Measurements from ENCODE around the gene MED12L.

The MED12L gene

GRCh38 chr3:151423091-151423490 lies 337.6 kb downstream of the MED12L start:
- Histone ChIP-seq H3K27ac (ENCODE audit: low read depth, low read length) (no peak overlapping the region), H3K4me3 (ENCODE audit: low read depth in 1 of 5, low read length in 5 of 5) (no peak overlapping the region), H3K4me1 (ENCODE audit: control insufficient read depth in 5 of 5, insufficient read depth in 5 of 5, low read length in 5 of 5) (no peaks in the 10 kb centered on the region), H3K9ac (ENCODE audit: low read length in 5 of 5) (no peak overlapping the region), H3K27me3 (ENCODE audit: control insufficient read depth in 5 of 5, insufficient read depth in 4 of 5, low read length in 5 of 5) (no peaks in the 10 kb centered on the region), H3K9me3 (ENCODE audit: control insufficient read depth in 5 of 5, low read length in 5 of 5) (no peaks in the 10 kb centered on the region), H3K36me3 (ENCODE audit: control insufficient read depth in 5 of 5, insufficient read depth in 5 of 5, low read length in 5 of 5) (no peaks in the 10 kb centered on the region)

GRCh38 chr3:151425627-151426340 lies 340.3 kb downstream of the MED12L start:
- no peak overlapping the region for H3K4me3 ChIP-seq (ENCODE audit: low read depth in 1 of 5, low read length in 5 of 5)
- H3K27me3 ChIP-seq (ENCODE audit: control insufficient read depth in 5 of 5, insufficient read depth in 4 of 5, low read length in 5 of 5), result no peaks in the 10 kb centered on the region
- H3K4me1 ChIP-seq (ENCODE audit: control insufficient read depth in 5 of 5, insufficient read depth in 5 of 5, low read length in 5 of 5), result no peaks in the 10 kb centered on the region
- no peak overlapping the region for H3K27ac ChIP-seq (ENCODE audit: low read depth, low read length)
- no peak overlapping the region for H3K9ac ChIP-seq (ENCODE audit: low read length in 5 of 5)
- H3K36me3 ChIP-seq (ENCODE audit: control insufficient read depth in 5 of 5, insufficient read depth in 5 of 5, low read length in 5 of 5), result no peaks in the 10 kb centered on the region
- H3K9me3 ChIP-seq (ENCODE audit: control insufficient read depth in 5 of 5, low read length in 5 of 5), result no peaks in the 10 kb centered on the region

DNA sequence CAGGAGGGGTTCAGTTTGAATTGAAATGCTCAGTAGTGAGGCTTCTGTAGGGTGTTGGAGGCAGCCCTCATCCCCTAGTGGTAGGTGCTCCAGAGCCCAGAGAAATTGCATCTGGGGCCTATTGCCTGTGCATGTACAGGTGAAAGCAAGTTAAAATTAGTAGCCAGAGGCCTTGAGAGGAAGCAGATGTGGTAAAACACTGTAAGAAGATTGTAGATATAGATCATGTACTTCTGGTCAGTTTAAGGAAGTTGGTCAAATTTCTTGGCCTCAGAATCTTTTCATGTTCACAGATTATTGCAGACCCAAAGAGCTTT lies 340.8 kb downstream of the MED12L start:
- Histone ChIP-seq H3K4me3 (ENCODE audit: low read depth in 1 of 5, low read length in 5 of 5) (no peak overlapping the region), H3K27ac (ENCODE audit: low read depth, low read length) (no peak overlapping the region), H3K27me3 (ENCODE audit: control insufficient read depth in 5 of 5, insufficient read depth in 4 of 5, low read length in 5 of 5) (no peaks in the 10 kb centered on the region), H3K4me1 (ENCODE audit: control insufficient read depth in 5 of 5, insufficient read depth in 5 of 5, low read length in 5 of 5) (no peaks in the 10 kb centered on the region), H3K9me3 (ENCODE audit: control insufficient read depth in 5 of 5, low read length in 5 of 5) (no peaks in the 10 kb centered on the region), H3K36me3 (ENCODE audit: control insufficient read depth in 5 of 5, insufficient read depth in 5 of 5, low read length in 5 of 5) (no peaks in the 10 kb centered on the region), H3K9ac (ENCODE audit: low read length in 5 of 5) (no peak overlapping the region)

DNA sequence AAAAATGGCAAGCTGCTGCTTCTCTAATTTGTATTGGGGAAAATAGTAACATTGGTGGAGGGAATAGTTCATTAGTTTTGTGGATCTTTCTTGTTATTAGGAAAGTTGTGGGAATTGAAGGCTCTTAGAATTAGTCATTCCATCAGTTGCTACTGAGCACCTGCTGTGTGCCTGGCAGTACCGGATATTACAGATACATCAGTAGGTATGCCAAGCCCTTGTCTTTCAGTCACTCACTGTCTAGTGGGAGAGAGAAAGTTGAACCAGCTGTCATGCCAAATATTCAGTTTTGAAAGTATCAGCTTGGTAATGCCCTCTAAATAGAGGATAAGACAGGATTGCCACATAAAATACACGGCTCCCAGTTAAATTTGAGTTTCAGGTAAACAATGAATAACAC lies 342.9 kb downstream of the MED12L start:
- H3K27me3 ChIP-seq (ENCODE audit: control insufficient read depth in 5 of 5, insufficient read depth in 4 of 5, low read length in 5 of 5), result no peaks in the 10 kb centered on the region
- no peaks in the 10 kb centered on the region for H3K36me3 ChIP-seq (ENCODE audit: control insufficient read depth in 5 of 5, insufficient read depth in 5 of 5, low read length in 5 of 5)
- no peaks in the 10 kb centered on the region for H3K4me1 ChIP-seq (ENCODE audit: control insufficient read depth in 5 of 5, insufficient read depth in 5 of 5, low read length in 5 of 5)
- no peak overlapping the region for H3K4me3 ChIP-seq (ENCODE audit: low read depth in 1 of 5, low read length in 5 of 5)
- H3K9me3 ChIP-seq (ENCODE audit: control insufficient read depth in 5 of 5, low read length in 5 of 5), result no peaks in the 10 kb centered on the region
- no peak overlapping the region for H3K27ac ChIP-seq (ENCODE audit: low read depth, low read length)
- H3K9ac ChIP-seq (ENCODE audit: low read length in 5 of 5), result no peak overlapping the region

DNA sequence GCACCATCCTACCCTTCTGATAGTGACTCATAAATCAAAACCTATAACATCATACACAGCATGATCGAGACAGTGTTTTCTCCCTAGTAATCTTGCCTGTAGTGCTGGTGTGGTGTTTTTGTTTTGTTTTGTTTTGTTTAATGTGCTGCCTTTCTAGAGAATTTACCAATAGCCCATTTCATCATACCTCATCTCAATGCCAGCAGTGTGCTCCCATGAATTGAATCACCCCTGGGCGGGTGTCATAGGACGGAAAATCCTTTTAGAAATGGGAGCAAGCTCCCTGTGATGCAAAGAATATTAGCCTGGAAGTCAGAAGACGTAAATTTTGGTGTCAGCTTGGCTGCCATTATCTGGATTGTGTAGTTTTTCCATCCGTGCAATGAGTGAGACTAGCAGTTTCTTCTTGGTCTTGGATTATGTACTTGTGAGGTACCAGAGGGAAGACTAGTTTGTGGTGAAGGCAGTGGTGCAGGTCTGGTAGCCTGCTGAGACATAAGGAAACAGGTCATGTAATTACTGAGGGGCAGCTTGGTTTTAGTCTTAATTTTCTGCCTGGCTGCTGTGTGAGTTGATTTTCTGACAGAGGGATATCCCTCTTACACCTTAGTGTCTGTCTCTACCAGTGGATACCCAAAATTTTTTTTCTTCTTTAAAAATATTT lies 345.5 kb downstream of the MED12L start:
- Histone ChIP-seq H3K9ac (ENCODE audit: low read length in 5 of 5) (no peak overlapping the region), H3K4me1 (ENCODE audit: control insufficient read depth in 5 of 5, insufficient read depth in 5 of 5, low read length in 5 of 5) (no peaks in the 10 kb centered on the region), H3K27me3 (ENCODE audit: control insufficient read depth in 5 of 5, insufficient read depth in 4 of 5, low read length in 5 of 5) (no peaks in the 10 kb centered on the region), H3K36me3 (ENCODE audit: control insufficient read depth in 5 of 5, insufficient read depth in 5 of 5, low read length in 5 of 5) (no peaks in the 10 kb centered on the region), H3K4me3 (ENCODE audit: low read depth in 1 of 5, low read length in 5 of 5) (no peak overlapping the region), H3K9me3 (ENCODE audit: control insufficient read depth in 5 of 5, low read length in 5 of 5) (no peaks in the 10 kb centered on the region), H3K27ac (ENCODE audit: low read depth, low read length) (no peak overlapping the region)

DNA sequence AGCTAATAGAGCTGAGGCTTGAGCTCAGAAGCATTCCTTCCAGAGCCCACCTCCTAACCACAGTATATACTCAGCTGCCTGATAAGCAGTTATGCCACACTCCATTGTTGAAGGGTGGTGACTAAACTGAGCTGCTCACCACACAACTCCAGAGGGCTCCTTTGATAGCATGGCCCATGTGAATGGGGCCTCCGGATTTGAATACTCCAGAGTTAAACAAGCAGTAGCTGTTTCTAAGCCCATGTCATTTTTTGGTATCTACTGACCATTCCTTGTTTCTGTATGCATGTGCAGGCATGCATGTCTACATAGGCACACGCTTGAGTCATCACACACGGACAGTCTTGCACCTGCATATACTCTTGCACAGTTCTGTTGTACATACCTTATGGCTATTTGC lies 346.5 kb downstream of the MED12L start:
- Histone ChIP-seq H3K36me3 (ENCODE audit: control insufficient read depth in 5 of 5, insufficient read depth in 5 of 5, low read length in 5 of 5) (no peaks in the 10 kb centered on the region), H3K4me1 (ENCODE audit: control insufficient read depth in 5 of 5, insufficient read depth in 5 of 5, low read length in 5 of 5) (no peaks in the 10 kb centered on the region), H3K27me3 (ENCODE audit: control insufficient read depth in 5 of 5, insufficient read depth in 4 of 5, low read length in 5 of 5) (no peaks in the 10 kb centered on the region), H3K27ac (ENCODE audit: low read depth, low read length) (no peak overlapping the region), H3K9ac (ENCODE audit: low read length in 5 of 5) (no peak overlapping the region), H3K9me3 (ENCODE audit: control insufficient read depth in 5 of 5, low read length in 5 of 5) (no peaks in the 10 kb centered on the region), H3K4me3 (ENCODE audit: low read depth in 1 of 5, low read length in 5 of 5) (no peak overlapping the region)

DNA sequence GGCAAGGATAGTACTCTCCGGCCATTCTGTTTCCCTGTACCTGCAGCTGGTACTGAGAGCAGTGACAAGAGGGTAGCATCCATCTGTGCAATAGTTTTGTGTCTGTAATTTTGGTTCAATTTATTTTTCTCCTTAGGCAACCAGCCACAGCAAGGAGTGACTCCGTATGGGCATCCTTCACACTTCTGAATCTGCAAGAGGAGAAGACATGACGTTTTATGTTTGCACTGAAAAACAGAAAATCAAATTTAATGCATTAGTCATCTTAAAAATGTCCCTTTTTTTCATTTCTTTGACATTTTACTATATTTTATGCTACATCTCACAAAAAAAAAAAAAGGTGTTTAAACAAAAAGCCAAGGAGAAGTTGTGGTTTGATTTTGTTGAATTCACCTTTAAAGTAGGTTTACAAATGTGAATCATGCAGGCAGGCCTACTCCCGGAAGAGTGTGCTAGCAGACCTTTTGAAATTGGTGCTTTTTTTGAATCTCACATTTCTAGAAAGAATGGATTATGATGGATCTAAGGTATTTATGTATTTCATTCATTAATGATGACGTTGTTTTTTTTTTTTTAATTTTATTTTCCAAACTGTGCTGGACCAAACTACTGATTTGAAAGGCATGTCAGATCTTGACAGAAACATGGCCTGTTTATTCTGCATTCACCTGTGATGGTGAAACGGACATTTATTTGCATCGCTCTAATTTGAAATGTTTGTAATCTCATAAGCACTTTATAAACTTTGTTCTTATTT lies 347.3 kb downstream of the MED12L start:
- H3K4me3 ChIP-seq (ENCODE audit: low read depth in 1 of 5, low read length in 5 of 5), result no peak overlapping the region
- H3K36me3 ChIP-seq (ENCODE audit: control insufficient read depth in 5 of 5, insufficient read depth in 5 of 5, low read length in 5 of 5), result no peaks in the 10 kb centered on the region
- H3K27ac ChIP-seq (ENCODE audit: low read depth, low read length), result no peak overlapping the region
- no peaks in the 10 kb centered on the region for H3K27me3 ChIP-seq (ENCODE audit: control insufficient read depth in 5 of 5, insufficient read depth in 4 of 5, low read length in 5 of 5)
- no peaks in the 10 kb centered on the region for H3K4me1 ChIP-seq (ENCODE audit: control insufficient read depth in 5 of 5, insufficient read depth in 5 of 5, low read length in 5 of 5)
- no peak overlapping the region for H3K9ac ChIP-seq (ENCODE audit: low read length in 5 of 5)
- H3K9me3 ChIP-seq (ENCODE audit: control insufficient read depth in 5 of 5, low read length in 5 of 5), result no peaks in the 10 kb centered on the region

DNA sequence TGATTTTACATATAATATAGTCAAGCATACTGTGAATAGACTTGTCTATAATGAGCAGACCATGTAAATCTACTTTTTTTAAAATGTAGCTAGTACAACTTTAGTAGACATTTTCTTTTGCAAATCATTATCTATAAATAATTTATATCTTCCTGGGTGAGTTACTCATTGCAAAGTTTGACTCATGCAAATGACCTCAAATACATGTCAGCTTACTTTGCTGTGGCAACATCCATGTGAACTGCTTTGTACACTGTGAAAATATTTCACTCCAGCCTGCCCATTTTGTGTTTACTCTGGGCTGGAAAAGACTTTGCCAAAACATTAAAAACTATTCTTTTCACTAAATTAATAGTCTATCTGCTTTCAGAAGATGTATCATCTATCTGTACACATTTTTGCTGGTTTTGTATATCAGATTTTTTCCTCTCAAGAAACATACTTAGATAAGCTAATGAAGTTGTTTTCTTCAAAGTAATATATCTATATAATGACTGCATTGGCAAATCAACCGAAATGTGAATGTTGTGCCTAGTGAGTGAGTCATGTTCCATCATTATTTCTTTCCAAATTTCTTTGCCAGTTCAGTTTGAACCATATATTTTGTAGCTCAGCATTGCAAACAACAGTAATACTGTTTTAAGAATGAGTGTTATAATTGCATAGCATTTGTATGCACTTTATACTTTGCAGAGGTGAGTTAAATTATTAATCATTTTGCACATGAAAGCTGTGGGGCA lies 348.9 kb downstream of the MED12L start:
- no peaks in the 10 kb centered on the region for H3K27me3 ChIP-seq (ENCODE audit: control insufficient read depth in 5 of 5, insufficient read depth in 4 of 5, low read length in 5 of 5)
- H3K9me3 ChIP-seq (ENCODE audit: control insufficient read depth in 5 of 5, low read length in 5 of 5), result no peaks in the 10 kb centered on the region
- no peak overlapping the region for H3K27ac ChIP-seq (ENCODE audit: low read depth, low read length)
- no peak overlapping the region for H3K9ac ChIP-seq (ENCODE audit: low read length in 5 of 5)
- H3K4me3 ChIP-seq (ENCODE audit: low read depth in 1 of 5, low read length in 5 of 5), result no peak overlapping the region
- H3K36me3 ChIP-seq (ENCODE audit: control insufficient read depth in 5 of 5, insufficient read depth in 5 of 5, low read length in 5 of 5), result no peaks in the 10 kb centered on the region
- H3K4me1 ChIP-seq (ENCODE audit: control insufficient read depth in 5 of 5, insufficient read depth in 5 of 5, low read length in 5 of 5), result no peaks in the 10 kb centered on the region

- H3K9ac ChIP-seq (ENCODE audit: low read length in 5 of 5), result no peak overlapping the region
- no peaks in the 10 kb centered on the region for H3K9me3 ChIP-seq (ENCODE audit: control insufficient read depth in 5 of 5, low read length in 5 of 5)
- H3K4me3 ChIP-seq (ENCODE audit: low read depth in 1 of 5, low read length in 5 of 5), result no peak overlapping the region
- no peak overlapping the region for H3K27ac ChIP-seq (ENCODE audit: low read depth, low read length)
- H3K36me3 ChIP-seq (ENCODE audit: control insufficient read depth in 5 of 5, insufficient read depth in 5 of 5, low read length in 5 of 5), result no peaks in the 10 kb centered on the region
- H3K27me3 ChIP-seq (ENCODE audit: control insufficient read depth in 5 of 5, insufficient read depth in 4 of 5, low read length in 5 of 5), result no peaks in the 10 kb centered on the region
- no peaks in the 10 kb centered on the region for H3K4me1 ChIP-seq (ENCODE audit: control insufficient read depth in 5 of 5, insufficient read depth in 5 of 5, low read length in 5 of 5)
Observed at GRCh38 chr3:151436675-151437446, 351.4 kb downstream of the MED12L start.

Data from subcutaneous abdominal adipose tissue (tissue), 5 donors.